Liver (tissue), 3 donors: Measurements from ENCODE around the gene NRG3.

Experiments
- CTCF ChIP-seq: fragments of 150-350 bp; IDR thresholded peaks from 2 replicates; pipeline ENCODE4 v1.5.1; 2017; ENCODE audit warnings: improper control_type of control experiment, low read depth, low read length; ENCODE audit not compliant: missing input control
- HNF4G ChIP-seq: IDR thresholded peaks from 2 replicates; pipeline ENCODE4 v1.6.1; 2016; ENCODE audit warnings: antibody characterized with exemption
- JUND ChIP-seq, 2 donors: IDR thresholded peaks; 2 replicates each; pipeline ENCODE4 v1.6.1; 2016; ENCODE audit warnings: antibody characterized with exemption in 2 of 2
- MAX ChIP-seq: IDR thresholded peaks from 2 replicates; pipeline ENCODE4 v1.6.1; 2016; ENCODE audit warnings: antibody characterized with exemption
- RAD21 ChIP-seq, 2 donors: IDR thresholded peaks; 2 replicates each; pipeline ENCODE4 v1.6.1; 2016; ENCODE audit warnings: antibody characterized with exemption in 2 of 2, mild to moderate bottlenecking in 2 of 2
- REST ChIP-seq: IDR thresholded peaks from 2 replicates; pipeline ENCODE4 v1.6.1; 2016; ENCODE audit warnings: antibody characterized with exemption, mild to moderate bottlenecking
- SP1 ChIP-seq: IDR thresholded peaks from 2 replicates; pipeline ENCODE4 v1.6.1; 2018; ENCODE audit warnings: antibody characterized with exemption, mild to moderate bottlenecking
- TAF1 ChIP-seq: conservative IDR thresholded peaks from 2 replicates; pipeline ENCODE4 v1.6.1; 2016; ENCODE audit warnings: antibody characterized with exemption, mild to moderate bottlenecking
- YY1 ChIP-seq: IDR thresholded peaks from 2 replicates; pipeline ENCODE4 v1.6.1; 2016; ENCODE audit warnings: antibody characterized with exemption, mild to moderate bottlenecking
- TF ChIP-seq, protein P1 (sequence below): IDR thresholded peaks from 2 replicates; pipeline ENCODE4 v1.6.1; 2016; ENCODE audit warnings: antibody characterized with exemption
- donor health status: healthy.
- donor health status: healthy.

DNA sequence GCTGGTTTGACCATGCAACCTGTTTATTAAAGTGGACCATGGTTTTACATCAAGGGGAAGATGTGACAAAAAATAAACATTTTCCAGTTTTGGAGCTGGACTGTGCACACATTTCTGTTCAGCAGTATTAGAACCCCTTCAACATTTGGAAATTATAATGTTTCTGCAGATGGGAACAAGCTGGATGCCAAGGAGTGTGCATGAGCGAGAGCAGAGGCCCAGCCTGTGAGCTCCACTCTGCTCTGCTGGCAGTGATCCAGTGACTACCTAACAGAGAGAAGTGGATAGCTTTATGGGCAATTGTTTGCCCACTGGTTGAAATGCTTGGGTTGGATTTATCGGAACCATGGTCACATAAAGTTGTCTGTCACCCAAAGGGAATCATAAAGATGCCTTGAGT lies 456.7 kb downstream of the NRG3 start:
- TF ChIP-seq CTCF (no peak), SP1 (no peak), TAF1 (no peak), RAD21 (IDR thresholded peaks at IDR 0.05) (no peak), REST (no peak), YY1 (no peak), MAX (no peak), JUND (IDR thresholded peaks at IDR 0.05) (no peak), HNF4G (no peak)
- TF ChIP-seq, protein P1, sequence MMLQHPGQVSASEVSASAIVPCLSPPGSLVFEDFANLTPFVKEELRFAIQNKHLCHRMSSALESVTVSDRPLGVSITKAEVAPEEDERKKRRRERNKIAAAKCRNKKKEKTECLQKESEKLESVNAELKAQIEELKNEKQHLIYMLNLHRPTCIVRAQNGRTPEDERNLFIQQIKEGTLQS: no peak
